DMS114 treated with DMSO at 0.1 percent for 48 hours (cell line): ENCODE measurements around the gene CAPSL.
"Not testable (repeated sequence)": the region's sequence is repeated elsewhere in the genome, so short reads cannot be mapped to it uniquely, and the experiment has no call there.

Experiments
- DNase-seq: peaks from one replicate; lab custom pipeline; 2025; ENCODE audit not compliant: unreplicated experiment; lab: John Stamatoyannopoulos, UW

The CAPSL gene

DNA sequence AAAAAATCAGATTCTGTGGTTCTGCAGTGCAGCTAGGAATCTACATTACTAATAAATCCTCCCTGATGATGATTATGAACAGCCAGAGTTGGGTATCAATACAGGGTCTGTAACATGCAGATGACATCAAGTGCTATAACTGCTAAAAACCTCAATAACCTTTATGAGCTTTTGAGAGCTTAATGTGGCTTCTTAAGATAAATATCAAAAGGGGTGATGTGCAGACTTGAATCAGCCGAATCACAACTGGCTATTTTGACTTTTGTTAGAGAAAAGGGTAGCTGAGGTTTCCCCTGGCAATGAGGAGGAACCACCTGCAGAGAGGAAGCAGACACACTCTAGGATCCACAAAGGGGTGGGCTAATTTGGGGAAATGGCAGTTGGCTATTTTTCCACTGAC lies 30.2 kb downstream of the CAPSL start:
- no peak for DNase-seq

- no peak for DNase-seq
Measured at GRCh38 chr5:35904443-35905132, 33.8 kb downstream of the CAPSL start.

- DNase-seq: no peak
Measured at GRCh38 chr5:35903631-35904203, 34.7 kb downstream of the CAPSL start.

- DNase-seq: no peak
Measured at GRCh38 chr5:35902046-35902672, 36.3 kb downstream of the CAPSL start.

GRCh38 chr5:35900972-35901695 lies 37.3 kb downstream of the CAPSL start:
- no peak for DNase-seq

GRCh38 chr5:35899800-35900199 lies 38.6 kb downstream of the CAPSL start:
- DNase-seq: no peak

GRCh38 chr5:35898952-35899660 lies 39.3 kb downstream of the CAPSL start:
- DNase-seq: no peak

- DNase-seq: no peak
Measured at GRCh38 chr5:35894131-35894530, 44.3 kb downstream of the CAPSL start.

DNA sequence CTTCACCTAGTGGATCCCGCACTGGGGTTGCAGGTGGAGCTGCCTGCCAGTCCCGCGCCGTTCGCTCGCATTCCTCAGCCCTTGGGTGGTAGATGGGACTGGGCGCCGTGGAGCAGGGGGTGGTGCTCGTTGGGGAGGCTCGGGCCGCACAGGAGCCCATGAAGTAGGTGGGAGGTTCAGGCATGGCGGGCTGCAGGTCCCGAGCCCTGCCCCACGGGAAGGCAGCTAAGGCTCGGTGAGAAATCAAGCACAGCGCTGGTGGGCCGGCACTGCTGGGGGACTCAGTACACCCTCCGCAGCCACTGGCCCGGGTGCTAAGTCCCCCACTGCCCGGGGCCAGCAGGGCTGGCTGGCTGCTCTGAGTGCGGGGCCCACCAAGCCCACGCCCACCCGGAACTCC lies 45.6 kb downstream of the CAPSL start:
- DNase-seq: not testable (repeated sequence)

GRCh38 chr5:35890021-35891020 lies 48.1 kb downstream of the CAPSL start:
- no peak for DNase-seq

GRCh38 chr5:35887321-35888100 lies 50.9 kb downstream of the CAPSL start:
- no peak for DNase-seq

DNA sequence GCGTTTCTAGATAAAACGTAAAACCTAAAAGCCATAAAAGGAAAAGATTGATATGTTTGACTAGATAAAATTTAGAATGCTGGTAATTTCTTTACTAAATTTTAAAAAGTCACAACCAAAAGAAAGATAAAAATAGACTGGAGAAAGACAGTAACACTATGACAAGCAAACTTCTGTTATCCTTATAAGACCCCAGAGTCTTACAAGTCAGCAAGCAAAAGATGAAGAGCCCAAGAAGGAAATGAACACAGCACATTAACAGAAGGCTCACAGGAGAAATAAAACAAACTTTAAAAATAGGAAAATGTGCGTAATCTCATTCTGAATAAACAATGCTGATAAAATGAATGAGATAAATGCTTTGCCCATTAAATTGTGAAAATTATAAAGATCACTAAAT lies 52.0 kb downstream of the CAPSL start:
- DNase-seq: no peak

DNA sequence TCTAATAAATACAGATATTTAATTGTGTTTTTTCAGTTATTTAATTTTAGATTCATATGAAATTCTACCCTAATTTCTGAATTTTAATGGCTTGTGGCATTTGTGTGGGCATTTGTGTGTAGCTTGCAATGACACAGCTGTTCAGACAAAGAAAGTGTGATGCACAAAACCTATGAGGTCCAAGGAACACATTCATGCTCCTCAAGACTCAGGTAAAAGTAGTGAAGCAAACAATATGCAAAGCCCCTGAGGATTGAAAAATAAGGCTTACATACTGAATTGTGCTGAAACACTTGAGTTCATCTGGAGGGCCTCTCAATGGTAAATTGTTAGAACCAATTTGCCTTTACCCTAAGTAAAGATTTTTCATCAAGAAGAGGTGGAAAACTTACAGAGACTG lies 53.6 kb downstream of the CAPSL start:
- DNase-seq: no peak

- no peak for DNase-seq
Measured at GRCh38 chr5:35884191-35884769, 54.1 kb downstream of the CAPSL start.

DNA sequence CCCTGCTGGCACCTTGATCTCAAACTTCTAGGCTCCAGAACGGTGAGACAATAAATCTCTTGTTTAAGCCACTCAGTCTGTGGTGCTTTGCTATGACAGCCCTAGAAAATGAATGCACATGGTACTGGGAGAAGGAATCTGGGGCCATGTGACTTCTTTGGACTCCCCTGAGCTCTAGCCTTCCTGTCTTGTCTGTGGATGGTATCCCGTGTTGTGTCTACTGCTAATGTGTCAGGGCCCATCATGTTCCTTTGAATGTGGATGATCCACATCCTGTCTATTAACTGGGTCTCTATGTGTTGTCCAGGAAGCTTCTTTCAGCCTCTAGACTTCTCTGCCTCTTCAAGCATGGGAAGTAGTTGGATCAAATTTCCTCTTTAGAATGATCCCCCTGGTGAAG lies 56.7 kb downstream of the CAPSL start:
- DNase-seq: no peak

- no peak for DNase-seq
Measured at GRCh38 chr5:35880156-35880555, 58.3 kb downstream of the CAPSL start.

- no peak for DNase-seq
Measured at GRCh38 chr5:35879649-35880048, 58.8 kb downstream of the CAPSL start.

DNA sequence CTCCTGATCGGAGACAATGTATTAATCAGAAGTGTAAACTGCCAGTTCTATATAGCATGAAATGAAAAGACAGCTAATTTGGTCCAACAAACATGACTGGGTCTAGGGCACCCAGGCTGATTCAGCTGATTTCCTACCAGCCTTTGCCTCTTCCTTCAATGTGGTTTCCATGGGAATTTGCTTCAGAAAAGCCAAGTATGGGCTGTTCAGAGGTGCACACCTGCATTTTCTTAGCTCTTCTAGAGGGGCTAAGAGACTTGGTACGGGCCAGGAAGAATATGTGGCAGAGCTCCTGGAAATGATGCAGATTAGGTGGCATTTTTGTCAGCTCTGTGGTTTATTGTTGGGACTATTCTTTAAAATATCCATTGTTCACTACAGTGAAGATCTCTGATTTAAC lies 59.3 kb downstream of the CAPSL start:
- no peak for DNase-seq

DNA sequence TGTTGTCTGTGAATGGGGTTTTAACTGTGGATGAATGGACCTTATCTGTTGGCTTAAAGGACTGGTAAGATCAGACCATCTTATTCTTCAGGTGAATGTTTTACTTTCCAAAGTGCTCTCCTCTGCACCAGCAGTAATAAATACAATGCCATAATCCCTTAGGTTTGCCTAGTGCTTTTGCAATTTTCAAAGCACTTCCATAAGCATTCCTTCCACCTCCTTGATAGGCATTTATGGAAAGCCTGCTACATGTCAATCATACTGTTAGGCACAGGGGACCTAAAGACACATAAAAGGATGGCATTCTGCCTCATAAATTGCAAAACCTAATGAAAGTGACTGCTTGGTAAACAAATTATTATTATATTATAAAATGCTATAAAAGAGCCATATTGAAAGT lies 60.3 kb downstream of the CAPSL start:
- DNase-seq: no peak
